NCI-H2107 (cell line): ENCODE measurements around the gene MSH2.

Source experiments
- DNase-seq: peaks from one replicate; lab custom pipeline; 2025; lab: John Stamatoyannopoulos, UW

Gene MSH2

DNA sequence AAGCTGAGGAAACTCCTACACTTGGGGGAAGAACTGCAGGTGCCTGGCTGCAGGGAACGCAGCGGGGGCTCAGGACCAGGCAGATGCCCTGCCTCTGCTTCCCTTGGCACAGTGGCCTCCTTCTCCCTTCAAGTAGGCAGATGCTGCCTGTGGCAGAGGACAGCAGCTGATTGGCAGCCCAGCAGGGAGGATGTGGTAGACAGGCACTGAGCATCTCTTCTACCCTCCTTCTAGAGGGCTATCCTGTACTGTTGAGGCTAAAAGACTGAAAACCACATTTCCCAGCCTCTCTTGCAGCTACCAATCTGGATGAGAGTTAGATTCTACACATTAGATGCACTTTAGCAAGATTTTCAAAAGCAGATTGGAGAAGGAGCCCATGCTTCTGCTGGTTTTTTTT is 105.7 kb downstream of the MSH2 start:
- no peak for DNase-seq

- no peak for DNase-seq
Measured at GRCh38 chr2:47509250-47509649, 106.3 kb downstream of the MSH2 start.

DNA sequence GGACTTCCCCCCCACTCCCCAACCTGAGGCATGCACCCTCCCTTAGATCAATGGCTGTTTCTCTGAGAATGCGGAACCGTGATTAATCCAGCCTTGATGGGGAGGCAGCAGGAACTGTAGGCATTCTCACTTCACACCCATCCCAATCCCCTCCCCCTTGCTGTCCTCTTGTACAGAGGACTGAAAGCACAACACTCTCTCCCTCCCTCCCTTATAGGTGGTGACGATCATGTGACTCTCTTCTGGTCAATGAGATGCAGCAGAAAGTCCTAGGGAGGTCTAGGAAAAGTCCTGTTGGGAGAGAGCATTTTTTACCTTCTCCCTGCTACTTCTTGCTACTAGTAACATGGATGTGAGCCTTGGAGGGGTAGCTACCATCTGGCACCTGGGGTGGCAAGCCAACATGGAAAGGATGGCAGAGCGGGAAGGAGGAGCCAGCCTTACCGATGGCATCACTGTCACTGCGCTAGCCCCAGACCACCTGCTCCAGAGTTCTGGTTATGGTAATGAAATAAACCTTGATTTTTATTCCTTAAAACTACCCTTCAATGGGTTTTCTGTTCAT is 106.9 kb downstream of the MSH2 start:
- no peak for DNase-seq

GRCh38 chr2:47510745-47511144 is 107.8 kb downstream of the MSH2 start:
- no peak for DNase-seq

DNA sequence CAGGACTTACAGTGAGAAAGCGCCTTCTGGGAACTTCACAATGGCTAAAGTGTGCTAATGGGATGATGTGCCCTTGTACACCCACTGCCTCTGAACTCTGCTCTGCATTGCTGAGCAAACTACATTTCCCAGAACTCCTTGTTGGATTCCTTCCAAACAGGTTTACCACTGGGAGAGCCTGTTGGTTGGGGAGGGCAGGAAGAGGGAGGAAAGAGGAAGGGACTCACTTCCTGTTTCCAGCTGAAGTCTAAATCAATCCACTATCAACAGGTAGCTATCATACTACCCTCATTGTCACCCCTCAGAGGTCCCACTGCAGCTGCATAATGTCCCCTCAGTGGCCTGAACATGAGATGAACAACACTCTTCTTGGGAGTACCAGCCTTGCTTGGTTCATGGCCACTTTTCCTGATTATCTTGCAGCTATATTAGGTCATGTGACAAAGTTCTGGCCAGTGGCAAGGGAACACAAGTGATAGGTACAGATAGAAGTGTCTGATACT is 109.7 kb downstream of the MSH2 start:
- no peak for DNase-seq

DNA sequence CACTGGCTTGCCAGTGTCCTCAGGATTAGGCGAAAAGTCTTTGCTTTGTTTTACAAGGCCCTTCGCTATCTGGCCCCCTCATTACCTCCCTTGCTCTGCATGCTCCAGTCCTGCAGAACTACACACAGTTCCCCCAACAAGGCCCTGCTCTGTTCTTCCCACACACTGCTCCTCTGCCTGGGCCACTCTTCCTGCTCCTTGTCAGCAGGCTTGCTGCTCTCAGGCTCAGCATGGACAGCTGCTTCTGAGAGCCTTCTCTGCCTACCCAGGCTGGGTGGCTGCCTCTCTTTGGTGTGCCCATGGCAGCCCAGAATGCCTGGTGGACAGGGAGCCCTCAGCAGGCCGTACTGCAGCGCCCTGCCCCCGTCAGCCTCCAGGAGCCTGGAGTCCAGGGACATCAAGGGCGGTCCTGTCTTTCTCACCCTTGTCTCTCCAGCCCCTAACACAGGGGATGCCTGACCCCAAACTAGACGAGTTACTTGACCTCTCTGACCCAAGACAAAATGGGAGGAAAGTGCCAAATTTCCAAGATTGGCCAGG is 111.1 kb downstream of the MSH2 start:
- DNase-seq: no peak

DNA sequence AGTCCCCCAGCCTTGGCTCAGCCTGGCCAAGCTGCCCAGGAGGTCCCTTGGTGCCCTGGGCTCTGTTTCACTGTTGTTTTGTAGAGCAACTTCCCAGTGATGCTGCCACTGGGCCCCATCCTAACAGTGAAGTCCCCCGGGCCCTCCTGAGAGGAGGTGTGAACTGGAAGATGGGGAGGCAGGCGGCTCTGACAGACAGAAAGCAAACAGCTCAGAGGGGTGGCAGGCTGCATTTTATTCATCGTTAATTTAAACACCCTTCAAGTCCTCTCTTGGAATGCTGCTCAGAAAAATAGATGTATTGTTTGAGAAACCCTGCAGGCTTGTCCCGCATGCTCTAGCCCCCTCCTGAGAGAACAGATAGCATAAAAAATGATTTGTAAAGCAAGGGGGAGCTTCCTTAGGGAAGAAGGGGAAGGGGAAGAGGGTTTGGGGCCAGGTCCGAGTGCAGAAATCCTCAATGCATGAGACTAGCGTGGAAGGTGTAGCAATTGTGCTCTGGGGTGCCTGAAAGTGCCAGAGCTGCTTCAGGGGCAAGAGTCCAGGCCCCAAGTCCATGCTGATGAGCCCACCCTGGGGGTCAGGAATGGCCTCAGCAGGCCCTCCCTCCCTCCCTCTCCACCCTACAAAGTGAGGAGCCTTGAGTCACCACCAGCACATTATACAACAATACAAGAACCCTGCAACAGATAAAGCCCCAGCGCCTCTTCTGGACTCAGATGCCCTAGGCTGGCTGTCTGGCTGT is 113.6 kb downstream of the MSH2 start:
- no peak for DNase-seq

DNA sequence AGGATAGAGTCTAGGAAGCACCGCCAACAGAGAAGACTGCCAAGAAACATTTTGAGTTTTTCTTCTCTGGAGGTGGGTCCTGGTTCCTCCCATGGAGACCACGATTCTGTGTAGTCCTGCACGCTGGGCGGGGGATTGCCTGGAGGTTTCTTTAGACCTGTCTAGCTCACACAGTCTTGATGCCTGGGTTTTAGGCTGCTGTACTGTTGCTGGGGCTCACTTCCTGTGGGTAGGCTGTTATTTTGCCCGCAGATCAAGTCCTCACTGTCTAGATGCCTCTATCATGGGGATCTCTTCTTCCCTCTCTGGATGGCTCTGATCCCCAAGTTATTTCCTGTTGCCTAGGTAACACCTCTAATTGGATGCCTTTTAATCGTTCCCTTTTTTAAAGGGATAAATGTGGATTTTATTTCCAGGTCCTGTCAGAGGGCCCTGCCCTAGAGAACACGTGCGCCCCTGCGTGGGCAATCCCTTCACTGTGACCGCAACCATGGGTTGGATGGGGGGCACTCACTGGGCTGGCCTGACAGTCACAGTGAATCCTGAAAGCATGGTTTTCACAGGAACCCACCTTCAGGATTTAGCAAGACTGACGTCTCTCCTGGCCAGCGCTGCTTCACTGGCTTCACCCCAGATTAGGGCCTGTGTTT is 115.7 kb downstream of the MSH2 start:
- DNase-seq: no peak

- DNase-seq: no peak
Measured at GRCh38 chr2:47519147-47519537, 116.2 kb downstream of the MSH2 start.

DNA sequence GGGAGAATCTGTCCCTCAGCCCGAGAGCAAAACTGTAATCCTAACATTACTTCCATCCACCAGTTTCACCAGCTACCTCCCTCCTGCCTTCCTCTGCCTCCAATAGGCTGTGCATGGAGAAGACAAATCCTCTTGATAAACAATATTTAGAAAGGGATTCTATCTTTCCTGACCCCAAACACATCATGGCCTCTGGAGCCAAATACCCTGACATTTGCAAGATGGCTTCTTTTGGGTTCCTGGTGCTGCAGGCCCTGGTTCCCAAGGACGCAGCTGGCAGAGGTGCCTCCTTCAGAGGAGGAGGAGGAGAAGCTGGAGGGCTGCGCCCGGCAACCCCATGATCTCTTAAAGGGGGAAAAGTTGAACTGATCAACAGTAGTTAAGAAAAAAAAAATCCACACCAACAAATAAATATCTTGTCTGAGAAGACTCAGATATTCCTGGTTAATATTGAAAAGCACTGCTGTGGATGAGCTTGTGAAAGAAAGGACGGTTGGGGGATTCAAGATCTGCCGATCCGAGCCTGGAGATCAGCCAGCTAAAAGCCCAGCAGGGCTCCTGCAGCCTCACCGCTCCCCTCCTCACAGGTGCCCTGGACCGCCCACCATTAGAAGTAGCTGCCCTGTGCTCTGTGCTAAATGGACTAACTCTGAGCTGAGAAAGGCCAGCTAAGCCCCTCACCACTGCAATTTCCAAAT is 116.8 kb downstream of the MSH2 start:
- DNase-seq: no peak

DNA sequence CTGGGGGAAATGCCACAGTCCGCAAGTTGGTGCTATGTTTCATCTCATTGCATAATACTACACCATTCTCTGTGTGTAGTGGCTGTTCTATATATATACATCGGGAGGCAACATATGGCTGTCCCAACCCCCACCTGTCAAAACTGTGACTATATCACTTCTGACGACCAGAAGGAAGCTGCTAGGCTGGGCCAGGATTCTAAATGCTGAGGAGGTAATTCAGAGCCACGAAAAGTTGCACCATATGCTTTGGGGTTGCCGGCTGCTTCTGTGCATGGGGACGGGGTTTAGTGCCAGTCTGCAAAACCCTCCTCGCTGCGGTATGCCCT is 117.3 kb downstream of the MSH2 start:
- no peak for DNase-seq

DNA sequence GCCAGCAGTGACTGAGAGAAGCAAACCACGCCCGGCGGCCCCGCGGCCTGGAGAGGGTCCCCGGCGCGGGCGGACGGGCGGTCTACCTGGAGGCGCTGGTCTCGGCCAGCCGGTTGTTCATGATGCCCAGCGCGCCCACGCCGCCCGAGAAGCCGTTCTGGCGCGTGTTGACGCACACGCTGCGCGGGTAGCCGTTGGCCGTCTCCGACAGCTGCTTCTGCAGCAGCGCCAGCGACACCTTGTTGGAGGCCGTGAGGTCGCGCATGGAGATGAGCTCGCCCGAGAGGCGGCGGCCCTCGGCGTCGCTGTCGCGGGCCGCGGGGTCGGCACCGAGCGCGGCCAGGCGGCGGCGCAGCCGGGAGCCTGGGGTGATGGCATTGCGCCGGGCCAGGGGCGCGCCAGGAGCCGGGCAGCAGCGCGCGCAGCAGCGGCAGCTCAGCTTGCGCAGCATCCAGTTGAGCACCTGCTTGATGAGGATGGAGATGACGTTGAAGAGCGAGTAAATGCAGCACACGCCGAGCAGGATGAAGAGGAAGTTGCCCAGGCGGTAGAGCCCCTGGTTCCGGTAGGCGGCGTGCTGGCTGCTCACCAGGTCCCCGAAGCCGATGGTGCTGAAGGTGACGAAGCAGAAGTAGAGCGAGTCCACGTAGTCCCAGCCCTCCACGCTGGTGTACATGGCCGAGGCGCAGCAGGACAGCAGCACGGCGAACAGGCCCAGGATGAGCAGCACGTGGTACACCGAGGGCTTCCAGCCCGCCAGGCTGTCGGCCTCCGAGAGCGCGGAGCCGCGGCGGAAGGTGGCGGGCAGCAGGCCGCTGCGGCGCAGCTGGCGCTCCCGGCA is 118.1 kb downstream of the MSH2 start:
- peak; percentile 69 for DNase-seq

GRCh38 chr2:47521666-47522285 is 118.8 kb downstream of the MSH2 start:
- DNase-seq: no peak

DNA sequence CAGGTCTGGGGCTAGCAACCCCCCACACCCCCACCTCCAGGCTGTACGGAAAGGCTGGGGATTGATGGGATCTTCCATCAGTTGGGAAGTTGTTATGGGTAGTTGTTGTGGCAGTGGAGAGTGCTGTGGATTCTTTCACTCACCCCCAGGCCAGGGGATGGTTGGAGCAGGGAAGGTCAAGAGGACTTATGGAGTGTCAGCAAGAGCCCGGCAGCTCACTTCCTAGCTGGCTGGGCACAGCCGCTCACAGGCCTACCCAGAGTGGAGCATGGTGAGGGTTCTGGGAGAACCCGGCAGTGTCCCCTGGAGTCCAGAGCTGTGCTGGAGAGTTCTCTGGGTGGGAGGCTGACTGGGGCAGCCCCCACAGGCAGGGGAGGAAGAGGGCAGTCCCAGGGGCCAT is 122.2 kb downstream of the MSH2 start:
- DNase-seq: no peak

DNA sequence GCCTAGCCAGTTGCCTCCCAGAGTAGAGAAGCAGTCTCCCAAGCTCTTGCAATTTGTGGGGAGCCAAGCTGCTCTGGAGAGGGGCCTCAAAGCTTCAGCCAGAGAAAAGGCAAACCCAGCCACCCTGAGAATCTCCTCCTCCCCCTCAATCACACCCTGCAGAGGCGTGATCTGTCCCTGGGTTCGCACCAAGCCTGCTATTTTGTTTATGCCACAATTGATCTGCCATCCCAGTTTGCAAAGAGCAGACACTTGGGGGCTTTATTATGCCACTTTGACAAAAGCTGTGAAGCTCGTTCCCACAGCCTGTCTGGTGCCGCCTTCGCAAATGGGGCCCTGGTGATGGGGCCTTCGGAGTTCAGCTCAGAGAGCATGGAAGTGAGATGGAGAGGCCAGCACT is 125.5 kb downstream of the MSH2 start:
- DNase-seq: no peak

GRCh38 chr2:47528874-47529273 is 125.9 kb downstream of the MSH2 start:
- DNase-seq: no peak

DNA sequence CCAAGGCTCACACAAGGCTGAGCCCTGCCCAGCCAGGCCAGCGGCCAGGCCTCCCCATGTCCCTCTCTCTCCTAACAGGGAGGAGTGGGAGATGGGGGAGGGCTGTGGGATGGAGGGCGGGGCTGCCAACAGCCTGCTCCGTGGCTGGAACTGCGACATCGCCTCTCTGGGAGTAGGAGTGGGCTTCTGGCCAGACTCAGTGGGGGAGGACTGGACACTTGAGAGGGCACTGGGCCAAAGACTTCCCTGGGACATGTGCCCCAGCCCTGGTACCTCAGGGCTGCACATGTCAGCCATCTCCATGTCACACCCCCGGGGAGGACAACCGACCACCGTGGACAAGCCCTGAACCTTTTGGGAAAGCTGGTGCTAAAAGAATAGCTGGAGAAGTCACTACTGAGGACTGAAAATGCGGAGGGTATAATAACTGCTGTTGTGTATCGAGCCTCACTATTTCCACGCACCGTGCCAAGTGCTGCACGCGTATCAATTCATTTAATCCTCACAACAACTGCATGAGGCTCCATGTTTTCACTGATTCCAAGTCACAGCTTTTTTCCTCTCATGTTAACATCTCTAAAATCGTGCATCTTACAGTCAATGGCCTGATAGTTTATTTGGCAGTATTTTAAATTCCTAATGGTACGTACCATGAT is 127.3 kb downstream of the MSH2 start:
- DNase-seq: no peak

DNA sequence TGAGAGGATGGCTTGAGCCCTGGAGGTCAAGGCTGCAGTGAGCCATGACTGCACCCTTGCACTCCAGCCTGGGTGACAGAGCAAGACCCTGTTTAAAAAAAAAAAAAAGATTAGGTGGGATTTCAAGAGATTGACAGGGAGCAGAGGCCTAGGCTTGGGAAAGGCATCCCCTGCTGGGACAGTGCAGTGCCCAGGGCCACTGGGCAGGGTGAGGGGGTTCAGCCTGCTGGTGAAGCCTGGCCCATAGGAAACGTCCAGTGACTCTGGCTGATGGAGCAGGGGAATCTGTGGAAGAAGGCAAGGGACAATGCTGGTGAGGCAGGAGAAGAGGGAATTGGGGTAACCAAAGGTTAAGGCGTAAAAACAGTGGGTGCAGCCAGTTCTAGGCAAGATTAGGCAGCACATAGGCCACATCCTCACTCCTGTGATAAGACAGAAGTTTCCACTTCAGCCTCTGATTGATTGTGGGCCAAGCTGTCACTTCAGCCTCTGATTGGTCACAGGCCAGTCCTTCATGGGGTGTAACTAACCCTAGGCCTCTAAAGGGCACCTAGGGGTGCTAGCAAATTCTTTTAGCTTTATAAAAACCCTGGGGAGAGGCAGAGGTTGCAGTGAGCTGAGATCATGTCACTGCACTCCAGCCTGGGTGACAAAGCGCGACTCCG is 128.6 kb downstream of the MSH2 start:
- DNase-seq: no peak
